B cell (primary cell): ENCODE data around the gene CACNB4.
"Not testable (repeated sequence)": the region's sequence is repeated elsewhere in the genome, so short reads cannot be mapped to it uniquely, and the experiment has no call there.

Experiments used
- CTCF ChIP-seq: fragments of 200-600 bp; IDR thresholded peaks from one replicate; pipeline ENCODE4 v1.8.0; 2022; ENCODE audit warnings: antibody characterized with exemption, mild to moderate bottlenecking
- EZH2 ChIP-seq: IDR thresholded peaks from 2 replicates; pipeline ENCODE4 v1.6.1; 2012; ENCODE audit warnings: borderline replicate concordance, low read depth, mild to moderate bottlenecking, moderate library complexity, low read length; ENCODE audit not compliant: insufficient read depth, poor library complexity, severe bottlenecking

GRCh38 chr2:151794422-151794821, 304.4 kb downstream of the CACNB4 start:
- TF ChIP-seq EZH2, CTCF: not testable (repeated sequence)
